HG03354 (cell line): ENCODE data around the gene CLDN34.

ENCODE experiments used
- ATAC-seq: cut with Tn5 transposase; IDR thresholded peaks from one replicate; pipeline ENCODE4 v1.9.1; 2021; ENCODE audit warnings: mild to moderate bottlenecking; ENCODE audit not compliant: unreplicated experiment, poor library complexity, severe bottlenecking

CLDN34 gene

DNA sequence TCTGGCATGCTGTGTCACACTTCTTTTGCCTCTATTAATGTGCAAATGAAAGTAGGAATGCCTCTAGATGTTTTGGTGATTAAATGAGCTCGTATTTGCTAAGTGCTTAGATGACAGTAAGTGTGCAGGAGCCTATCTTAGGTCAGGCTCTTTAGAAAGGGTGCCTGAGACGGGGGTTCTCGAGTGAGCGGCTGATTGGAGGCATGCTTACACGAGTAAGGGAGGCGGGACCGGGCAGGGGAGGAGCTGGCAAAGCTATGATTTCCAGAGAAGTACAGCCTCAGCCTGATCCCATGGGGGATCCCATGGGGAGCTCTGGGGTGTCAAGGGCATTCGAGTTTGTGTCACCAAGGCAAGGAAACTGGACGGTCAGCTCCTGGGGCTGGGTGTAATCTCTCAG is 44.8 kb downstream of the CLDN34 start:
- ATAC-seq, result no peak

DNA sequence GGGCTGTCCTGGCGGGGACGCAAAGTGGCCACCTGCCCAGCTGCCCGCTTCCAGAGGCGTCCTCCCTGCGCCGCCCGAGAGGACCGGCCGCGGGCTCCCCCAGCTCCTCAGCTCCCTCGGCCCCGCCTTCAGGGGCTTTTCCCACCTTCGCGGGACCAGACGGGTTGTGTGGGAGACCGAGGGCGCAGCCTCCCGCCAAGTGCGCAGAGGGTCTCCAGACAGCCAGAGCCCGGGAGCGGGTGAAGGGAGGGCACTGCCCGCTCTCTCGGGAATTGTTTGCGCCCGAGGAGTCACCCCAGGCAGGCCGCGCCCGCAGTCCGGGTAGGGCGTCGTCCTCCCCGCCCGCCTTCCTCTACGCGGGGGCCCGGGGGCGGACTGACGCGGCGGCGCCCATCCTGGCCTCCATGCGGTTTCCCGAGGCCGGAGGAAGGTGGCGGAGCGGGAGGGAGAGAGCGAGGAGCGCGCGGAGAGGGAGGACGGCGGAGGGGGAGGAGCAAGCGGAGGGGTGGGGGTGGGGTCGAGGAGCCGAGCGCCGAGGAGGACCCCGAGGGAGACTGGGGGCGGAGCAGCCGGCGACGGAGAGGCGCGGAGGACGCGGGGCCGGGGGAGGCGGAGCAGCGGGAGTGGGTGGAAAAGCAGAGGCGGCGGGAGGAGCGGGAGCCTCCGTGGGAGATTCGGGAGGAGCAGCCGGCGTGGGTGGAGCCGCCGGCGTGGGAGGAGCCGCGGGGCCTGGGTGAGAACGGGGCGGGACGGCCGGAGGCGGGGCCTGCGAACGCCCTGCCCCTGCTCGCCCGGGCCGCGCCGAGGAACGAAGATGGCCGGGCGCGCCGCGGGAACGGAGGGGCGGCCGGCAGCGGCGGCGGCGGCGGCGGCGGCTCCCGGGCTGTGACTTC is 47.5 kb downstream of the CLDN34 start:
- ATAC-seq, result peak; percentile 87

DNA sequence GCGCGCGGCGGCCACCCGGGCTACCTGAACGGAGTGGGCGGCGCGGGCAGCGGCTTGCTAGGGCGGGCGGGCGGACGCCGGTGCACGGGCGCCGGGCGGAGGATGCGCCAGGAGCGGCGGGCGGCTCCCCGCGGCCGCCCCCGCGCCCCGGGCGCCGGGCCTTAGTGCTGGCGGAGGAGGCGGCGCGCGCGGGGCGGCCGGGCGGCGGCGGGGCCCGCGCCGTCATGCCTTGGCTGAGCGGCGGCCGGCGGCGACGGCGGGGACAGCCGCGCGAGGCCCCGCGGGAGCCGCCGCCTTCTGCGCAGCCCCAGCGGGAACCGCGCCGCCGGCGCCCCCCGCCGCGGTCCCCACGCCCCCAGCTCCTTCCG is 48.2 kb downstream of the CLDN34 start:
- ATAC-seq, result peak; percentile 24

DNA sequence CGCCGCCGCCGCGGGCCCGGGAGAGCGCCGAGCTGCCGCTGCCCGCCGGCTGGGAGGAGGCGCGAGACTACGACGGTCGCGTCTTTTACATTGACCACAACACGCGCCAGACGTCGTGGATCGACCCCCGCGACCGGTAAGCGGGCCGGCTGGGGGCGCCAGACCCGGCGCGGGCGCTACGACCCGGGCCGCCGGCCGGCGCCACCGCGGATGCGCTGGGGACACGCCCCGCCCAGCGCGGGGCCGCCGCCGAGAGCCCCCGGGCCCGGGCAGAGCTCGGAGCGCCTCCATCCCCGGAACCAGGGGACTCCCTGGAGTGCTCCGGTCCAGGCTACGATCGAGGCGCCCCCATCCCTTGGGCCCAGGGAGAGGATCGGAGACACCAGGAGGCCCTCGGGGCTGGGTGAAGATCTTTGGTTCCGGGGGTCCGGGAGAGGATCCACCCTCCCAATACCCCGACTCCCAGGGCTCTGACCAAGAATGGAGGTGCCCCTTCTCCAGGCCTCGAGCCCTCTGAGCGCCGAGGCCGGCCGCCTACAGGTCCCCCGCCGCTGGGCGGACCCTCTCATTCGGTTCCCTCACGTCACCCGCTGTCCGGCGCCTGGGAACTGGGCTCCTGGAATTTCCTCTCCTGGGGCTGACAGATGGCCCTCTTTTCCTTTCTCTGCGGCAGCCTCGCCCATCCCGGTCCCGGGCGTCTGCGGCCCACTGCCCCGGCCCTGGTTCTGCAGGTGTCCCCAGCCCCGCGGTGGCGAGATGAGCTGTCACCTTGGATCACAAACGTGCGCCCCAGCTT is 48.8 kb downstream of the CLDN34 start:
- ATAC-seq, result no peak

DNA sequence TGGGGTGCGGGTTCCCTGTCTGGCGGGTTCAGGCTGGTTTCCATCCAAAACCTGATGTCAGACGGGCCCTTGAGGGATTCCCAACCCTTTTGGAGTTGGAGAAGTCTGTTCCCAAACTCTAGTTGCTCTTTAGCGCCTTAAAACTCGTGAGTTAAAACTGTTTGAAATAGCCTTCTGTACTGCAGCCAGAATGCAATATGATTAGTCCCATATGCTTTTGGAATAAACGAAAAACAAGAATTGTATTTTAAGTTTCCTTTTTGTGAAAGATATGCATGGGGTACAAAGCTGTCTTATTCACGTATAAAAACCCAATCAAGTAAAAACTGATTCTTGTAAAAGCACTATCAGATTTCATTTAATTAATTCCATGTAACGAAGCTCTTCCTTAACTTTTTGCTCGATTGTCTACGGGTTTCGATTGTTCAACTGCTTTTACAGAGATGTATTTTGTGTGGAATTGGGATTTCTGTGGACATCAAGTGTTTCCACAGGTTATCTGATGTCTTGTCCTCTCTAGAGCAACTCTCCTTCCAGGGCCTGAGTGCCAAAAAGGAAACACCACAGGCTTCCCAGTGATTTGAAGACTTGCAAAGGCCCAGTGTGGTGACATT is 49.5 kb downstream of the CLDN34 start:
- ATAC-seq, result no peak

DNA sequence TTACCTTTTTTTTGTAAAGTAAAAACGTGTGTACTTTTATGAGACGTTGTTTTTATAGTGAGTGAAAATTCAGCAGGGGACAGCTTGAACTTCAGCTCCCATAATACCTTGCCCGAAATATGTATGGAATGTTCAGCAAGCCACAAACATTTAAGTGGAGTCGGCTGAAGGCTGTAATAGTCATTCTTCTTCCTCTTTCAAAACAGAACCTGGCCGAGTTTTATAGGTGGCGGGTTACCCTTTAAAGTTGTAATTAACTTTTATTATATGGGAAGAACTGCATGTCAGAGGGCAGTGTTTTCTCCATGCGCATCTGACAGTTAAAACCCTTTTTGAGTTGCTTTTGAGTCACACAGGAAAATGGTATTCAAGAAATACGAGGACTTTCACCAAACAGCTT is 50.7 kb downstream of the CLDN34 start:
- no peak for ATAC-seq
